Measurements from ENCODE around the gene KYAT1. TPM values are rescaled to one million over a fixed set of nuclear protein-coding genes. Genes with fewer than 3 reads are reported as not detected.
A peak's percentile ranks its signal among the peaks of the same experiment; 100 is the strongest.

Gene KYAT1
- total and polyA plus RNA-seq, 2 of the 13 experiments (the other 11 are each of a cell fraction or from before 2014, with no cell fraction given) = 9.2 to 46.5 TPM

- TF ChIP-seq, protein P1, sequence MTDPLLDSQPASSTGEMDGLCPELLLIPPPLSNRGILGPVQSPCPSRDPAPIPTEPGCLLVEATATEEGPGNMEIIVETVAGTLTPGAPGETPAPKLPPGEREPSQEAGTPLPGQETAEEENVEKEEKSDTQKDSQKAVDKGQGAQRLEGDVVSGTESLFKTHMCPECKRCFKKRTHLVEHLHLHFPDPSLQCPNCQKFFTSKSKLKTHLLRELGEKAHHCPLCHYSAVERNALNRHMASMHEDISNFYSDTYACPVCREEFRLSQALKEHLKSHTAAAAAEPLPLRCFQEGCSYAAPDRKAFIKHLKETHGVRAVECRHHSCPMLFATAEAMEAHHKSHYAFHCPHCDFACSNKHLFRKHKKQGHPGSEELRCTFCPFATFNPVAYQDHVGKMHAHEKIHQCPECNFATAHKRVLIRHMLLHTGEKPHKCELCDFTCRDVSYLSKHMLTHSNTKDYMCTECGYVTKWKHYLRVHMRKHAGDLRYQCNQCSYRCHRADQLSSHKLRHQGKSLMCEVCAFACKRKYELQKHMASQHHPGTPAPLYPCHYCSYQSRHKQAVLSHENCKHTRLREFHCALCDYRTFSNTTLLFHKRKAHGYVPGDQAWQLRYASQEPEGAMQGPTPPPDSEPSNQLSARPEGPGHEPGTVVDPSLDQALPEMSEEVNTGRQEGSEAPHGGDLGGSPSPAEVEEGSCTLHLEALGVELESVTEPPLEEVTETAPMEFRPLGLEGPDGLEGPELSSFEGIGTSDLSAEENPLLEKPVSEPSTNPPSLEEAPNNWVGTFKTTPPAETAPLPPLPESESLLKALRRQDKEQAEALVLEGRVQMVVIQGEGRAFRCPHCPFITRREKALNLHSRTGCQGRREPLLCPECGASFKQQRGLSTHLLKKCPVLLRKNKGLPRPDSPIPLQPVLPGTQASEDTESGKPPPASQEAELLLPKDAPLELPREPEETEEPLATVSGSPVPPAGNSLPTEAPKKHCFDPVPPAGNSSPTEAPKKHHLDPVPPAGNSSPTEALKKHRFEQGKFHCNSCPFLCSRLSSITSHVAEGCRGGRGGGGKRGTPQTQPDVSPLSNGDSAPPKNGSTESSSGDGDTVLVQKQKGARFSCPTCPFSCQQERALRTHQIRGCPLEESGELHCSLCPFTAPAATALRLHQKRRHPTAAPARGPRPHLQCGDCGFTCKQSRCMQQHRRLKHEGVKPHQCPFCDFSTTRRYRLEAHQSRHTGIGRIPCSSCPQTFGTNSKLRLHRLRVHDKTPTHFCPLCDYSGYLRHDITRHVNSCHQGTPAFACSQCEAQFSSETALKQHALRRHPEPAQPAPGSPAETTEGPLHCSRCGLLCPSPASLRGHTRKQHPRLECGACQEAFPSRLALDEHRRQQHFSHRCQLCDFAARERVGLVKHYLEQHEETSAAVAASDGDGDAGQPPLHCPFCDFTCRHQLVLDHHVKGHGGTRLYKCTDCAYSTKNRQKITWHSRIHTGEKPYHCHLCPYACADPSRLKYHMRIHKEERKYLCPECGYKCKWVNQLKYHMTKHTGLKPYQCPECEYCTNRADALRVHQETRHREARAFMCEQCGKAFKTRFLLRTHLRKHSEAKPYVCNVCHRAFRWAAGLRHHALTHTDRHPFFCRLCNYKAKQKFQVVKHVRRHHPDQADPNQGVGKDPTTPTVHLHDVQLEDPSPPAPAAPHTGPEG (CRISPR knock-in tag; IDR thresholded peaks at IDR 0.05) = peak; percentile 86
- TF ChIP-seq NFRKB (IDR thresholded peaks at IDR 0.05) (no peak), DMTF1 (CRISPR knock-in tag; IDR thresholded peaks at IDR 0.05) (peak; percentile 79; the same call in 1 of the 2 replicates), AGO1 (IDR thresholded peaks at IDR 0.05; ENCODE audit: low read depth, low read length, poor library complexity, severe bottlenecking) (peak; percentile 66), CENPT (CRISPR knock-in tag; IDR thresholded peaks at IDR 0.05; ENCODE audit: low read depth) (peak; percentile 64; the same call in 1 of the 2 replicates), HDAC2 (CRISPR knock-in tag; IDR thresholded peaks at IDR 0.05) (peak; percentile 51), GABPA (IDR thresholded peaks at IDR 0.05; ENCODE audit: low read depth, low read length) (peak; percentile 60), GABPA (CRISPR knock-in tag; IDR thresholded peaks at IDR 0.05; ENCODE audit: low read depth) (peak; percentile 85), ZNF616 (CRISPR knock-in tag; IDR thresholded peaks at IDR 0.05; ENCODE audit: low read depth) (0 out of 2 replicates have a peak, but pooled peaks have one; percentile 63), MNT (IDR thresholded peaks at IDR 0.05) (peak; percentile 41), ZSCAN22 (CRISPR knock-in tag; IDR thresholded peaks at IDR 0.05) (0 out of 2 replicates have a peak, but pooled peaks have one; percentile 68), HOXA9 (CRISPR knock-in tag; IDR thresholded peaks at IDR 0.05; ENCODE audit: borderline replicate concordance) (no peak), MEIS2 (CRISPR knock-in tag; IDR thresholded peaks at IDR 0.05) (peak; percentile 76; the same call in 1 of the 2 replicates), ZBTB4 (CRISPR knock-in tag; IDR thresholded peaks at IDR 0.05; ENCODE audit: borderline replicate concordance) (peak; percentile 42; the same call in 1 of the 2 replicates), MZF1 (CRISPR knock-in tag; IDR thresholded peaks at IDR 0.05; ENCODE audit: borderline replicate concordance) (no peak)
Observed at GRCh38 chr9:128829477-128830251, 52.1 kb downstream of the KYAT1 start, which contains the start of gene SPOUT1 (continued).
